Uterus (tissue), 2 donors: ENCODE data around the gene CSTF1.

ENCODE experiments used
- CTCF ChIP-seq, 4 experiments: fragments of 200-600 bp in 2 of 4; fragments of 450-650 bp in 2 of 4; sonication (generic) in 2 of 4; IDR thresholded peaks; one replicate each; pipeline ENCODE4 v1.5.1; 2016 to 2019; ENCODE audit warnings: antibody characterized with exemption in 4 of 4, mild to moderate bottlenecking in 2 of 4, moderate library complexity in 1 of 4
- POLR2A ChIP-seq, 2 donors: fragments of 450-650 bp; IDR thresholded peaks; one replicate each; pipeline ENCODE4 v1.6.1; 2016; ENCODE audit warnings: antibody characterized with exemption in 2 of 2, mild to moderate bottlenecking in 1 of 2, moderate library complexity in 1 of 2

GRCh38 chr20:56442389-56443365 is 50.2 kb downstream of the CSTF1 start:
- TF ChIP-seq CTCF (IDR thresholded peaks at IDR 0.05) (no peak), POLR2A (IDR thresholded peaks at IDR 0.05) (no peak)
